NCI-H2029 (cell line): Measurements from ENCODE around the gene TMEM134.
"Not testable (repeated sequence)": the region's sequence is repeated elsewhere in the genome, so short reads cannot be mapped to it uniquely, and the experiment has no call there.

Source experiments
- DNase-seq: peaks from one replicate; lab custom pipeline; 2025; lab: John Stamatoyannopoulos, UW

Gene TMEM134

DNA sequence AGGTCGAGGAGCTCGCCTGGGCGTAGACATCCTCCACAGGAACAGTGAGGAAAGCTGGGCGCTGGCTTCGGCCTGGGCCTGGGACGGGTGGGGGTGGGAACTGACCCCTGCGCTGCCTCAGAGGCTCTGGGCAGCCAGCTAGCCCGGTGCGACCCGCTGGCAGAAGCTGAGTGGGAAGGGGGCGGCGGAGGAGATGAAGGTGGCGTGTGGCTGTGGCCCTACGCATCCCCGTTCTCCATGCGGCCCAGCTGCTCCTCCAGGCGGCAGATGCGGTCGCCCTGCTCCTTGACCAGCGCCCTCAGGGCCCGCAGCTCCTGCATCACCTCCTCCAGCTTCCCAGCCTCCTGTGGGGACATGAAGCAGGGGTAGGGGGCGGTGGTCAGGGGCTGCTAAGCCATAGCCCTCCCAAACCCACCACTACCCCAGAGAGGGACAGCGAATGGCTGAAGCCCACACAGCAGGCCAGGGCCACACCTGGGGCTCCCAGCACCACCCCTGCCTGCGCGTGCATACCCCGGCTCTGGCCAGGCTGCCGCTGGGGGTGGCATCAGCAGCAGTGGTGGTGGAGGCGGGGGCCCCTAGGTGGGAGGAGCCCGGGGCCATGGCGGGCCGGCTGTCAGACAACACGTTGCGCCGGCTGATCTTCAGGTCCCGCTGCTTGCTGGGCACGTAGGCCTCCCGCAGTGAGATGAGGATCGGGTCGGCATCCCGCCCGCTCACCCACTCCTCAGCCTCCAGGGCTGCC is 30.7 kb downstream of the TMEM134 start:
- no peak for DNase-seq

GRCh38 chr11:67437809-67438157 is 31.3 kb downstream of the TMEM134 start:
- DNase-seq, result no peak

DNA sequence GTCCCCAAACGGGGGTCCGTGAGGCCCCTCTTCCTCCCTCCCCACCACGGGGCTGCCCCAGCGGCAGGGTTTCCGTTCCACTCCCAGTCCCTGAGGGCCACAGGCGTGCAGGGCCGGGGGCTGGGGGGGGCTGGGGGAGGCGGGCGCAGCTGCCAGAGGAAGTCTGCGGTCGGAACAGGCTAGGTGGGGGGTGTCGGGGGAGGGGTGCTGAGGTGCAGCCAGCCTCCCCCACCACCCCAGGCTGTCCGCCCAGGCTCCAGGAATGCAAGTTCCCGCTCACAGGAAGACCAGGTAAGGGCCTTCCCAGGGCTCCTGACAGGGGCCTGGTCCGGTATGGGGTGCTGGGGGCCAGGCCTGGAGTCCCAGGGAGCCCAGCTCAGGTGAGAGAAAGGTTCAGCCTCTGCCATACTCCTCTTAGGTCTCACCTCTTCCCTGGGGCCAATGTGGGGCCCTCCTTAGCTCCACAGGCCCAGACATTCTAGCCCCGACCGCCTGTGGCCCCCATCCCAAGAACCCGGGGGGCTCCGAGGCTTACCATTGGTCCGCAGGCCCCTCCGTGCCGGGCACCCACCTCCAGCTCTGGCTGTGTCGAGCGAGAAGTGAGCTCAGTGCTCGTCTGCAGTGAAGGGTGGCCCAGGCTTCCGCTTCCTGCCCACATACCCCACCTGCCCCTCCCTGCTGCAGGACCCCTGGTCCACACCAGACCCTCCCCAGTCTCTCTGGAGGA is 31.8 kb downstream of the TMEM134 start, which contains the start of gene PTPRCAP:
Gene PTPRCAP (minus strand): TSS at position 601 of the 727 bp plus-strand sequence. CDS start 63 bp downstream, at position 538.
- DNase-seq, result no peak

GRCh38 chr11:67436459-67437081 is 32.5 kb downstream of the TMEM134 start:
- DNase-seq, result no peak

DNA sequence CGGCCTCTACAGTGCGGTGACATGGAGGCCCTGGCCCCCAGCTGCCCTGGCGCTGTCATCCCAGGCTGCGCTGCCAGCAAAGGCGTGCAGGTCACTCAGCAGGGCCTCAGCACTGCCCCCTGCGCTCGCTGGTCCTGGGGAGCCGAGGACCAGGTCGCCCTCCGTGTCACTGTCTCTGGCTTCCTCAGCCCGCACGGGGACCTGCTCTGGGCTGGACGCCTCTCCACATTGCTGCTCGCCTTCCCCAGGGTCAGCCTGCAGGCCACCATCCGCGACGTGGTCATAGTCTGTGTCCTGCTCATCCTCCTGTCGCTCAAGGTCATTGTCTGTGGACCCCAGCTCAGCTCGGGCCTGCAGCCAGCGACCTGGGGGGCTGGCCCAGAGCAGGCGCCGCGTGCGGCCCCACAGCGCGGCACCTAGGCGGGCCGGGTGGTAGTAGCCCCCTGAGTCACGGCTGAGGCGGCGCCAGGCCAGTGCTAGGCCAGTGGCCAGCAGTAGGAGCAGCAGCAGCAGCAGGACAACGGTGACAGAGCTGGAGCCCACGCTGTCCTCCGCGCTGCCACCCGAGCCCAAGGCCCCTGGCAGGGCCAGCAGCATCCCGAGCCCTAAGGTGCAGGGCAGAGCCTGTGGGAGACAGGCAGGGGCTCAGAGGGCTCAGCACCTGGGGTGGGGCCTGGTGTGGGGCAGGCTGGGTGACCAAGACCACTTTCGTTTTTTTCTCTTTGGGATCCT is 33.2 kb downstream of the TMEM134 start:
- DNase-seq, result no peak

DNA sequence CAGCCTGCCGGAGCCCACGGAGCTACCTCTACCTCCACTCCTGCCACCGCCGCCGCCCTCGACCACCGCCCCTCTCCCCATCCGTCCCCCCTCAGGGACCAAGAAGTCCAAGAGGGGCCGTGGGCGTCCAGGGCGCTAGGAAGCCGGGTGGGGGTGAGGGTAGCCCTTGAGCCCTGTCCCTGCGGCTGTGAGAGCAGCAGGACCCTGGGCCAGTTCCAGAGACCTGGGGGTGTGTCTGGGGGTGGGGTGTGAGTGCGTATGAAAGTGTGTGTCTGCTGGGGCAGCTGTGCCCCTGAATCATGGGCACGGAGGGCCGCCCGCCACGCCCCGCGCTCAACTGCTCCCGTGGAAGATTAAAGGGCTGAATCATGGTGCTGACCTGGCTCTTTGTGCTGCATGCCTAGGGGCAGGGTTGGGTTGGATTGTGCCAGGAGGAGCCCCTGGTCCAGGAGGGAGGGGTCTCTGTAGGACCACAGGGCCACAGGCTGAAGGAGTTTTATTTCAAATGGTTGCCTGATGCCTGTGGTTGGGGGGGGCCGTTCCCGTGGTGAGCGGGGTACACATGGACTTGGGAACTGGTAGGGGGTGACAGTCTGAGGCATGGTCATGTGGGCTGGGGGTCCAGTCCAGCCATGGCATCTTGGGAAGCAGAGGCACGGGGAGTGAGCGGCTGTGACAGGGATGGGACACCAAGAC is 33.9 kb downstream of the TMEM134 start:
- DNase-seq, result no peak

DNA sequence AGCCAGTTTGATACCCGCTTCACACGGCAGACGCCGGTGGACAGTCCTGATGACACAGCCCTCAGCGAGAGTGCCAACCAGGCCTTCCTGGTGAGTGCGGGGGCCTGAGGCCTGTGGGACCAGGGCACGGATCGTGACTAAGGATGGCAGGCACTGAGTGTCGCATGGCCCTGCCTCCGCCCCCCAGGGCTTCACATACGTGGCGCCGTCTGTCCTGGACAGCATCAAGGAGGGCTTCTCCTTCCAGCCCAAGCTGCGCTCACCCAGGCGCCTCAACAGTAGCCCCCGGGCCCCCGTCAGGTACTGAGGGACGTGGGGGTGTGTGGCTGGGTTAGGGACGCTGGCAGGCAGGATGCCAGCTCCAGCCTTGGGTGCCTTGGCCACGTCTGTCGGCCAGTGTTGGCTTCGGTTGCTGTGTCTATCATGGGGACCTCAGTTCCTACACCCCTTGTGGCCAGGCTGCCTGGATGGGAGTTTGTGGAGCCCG is 34.6 kb downstream of the TMEM134 start:
- no peak for DNase-seq

DNA sequence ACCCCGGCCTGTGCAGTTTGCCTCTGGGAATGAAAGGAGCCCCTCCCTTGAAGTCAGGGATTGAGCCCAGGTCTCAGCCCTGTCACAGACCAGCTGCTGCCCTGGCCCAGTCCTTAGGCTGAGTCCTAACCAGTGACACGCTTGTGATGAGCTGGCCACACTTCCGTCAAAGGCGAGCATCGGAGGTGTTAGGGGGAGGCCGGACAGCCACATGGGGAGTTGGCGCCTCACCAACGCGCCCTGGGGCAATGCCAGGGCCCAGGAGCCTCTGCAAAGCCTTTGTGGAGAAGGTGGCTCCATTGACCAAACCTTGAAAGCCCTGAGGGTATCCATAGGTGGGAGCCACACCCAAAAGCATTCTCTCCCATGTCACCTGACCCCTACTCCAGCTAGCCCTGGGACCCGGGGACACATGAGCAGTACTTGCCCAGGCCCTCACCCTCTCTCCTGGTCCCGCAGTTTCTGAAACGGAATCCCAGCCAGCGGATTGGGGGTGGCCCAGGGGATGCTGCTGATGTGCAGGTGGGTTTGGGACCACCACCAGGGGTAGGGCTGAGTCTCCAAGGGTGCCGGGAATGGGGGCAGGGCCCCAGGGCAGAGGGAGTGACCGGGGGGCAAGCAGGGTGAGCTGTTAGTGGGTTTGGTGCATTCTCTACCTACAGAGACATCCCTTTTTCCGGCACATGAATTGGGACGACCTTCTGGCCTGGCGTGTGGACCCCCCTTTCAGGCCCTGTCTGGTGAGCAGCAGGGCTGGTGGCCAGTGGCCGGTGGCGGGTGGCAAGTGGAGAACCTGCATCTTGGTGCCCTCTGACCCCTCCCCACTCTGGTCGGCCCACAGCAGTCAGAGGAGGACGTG is 35.3 kb downstream of the TMEM134 start:
- no peak for DNase-seq

- DNase-seq, result no peak
Measured at GRCh38 chr11:67432655-67433349, 36.2 kb downstream of the TMEM134 start.

GRCh38 chr11:67431346-67432249 is 37.5 kb downstream of the TMEM134 start:
- no peak for DNase-seq

DNA sequence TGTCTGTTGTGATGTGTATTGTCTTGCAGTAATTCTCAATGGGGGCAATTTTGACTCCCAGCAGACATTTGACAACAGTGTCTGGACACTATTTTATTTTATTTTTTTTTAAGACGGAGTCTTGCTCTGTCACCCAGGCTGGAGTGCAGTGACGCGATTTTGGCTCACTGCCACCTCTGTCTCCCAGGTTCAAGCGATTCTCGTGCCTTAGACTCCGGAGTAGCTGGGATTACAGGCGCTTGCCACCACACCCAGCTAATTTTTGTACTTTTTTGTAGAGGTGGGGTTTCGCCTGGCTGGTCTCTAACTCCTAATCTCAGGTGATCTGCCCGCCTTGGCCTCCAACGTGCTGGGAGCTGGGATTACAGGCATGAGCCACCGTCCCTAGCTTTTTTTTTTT is 39.3 kb downstream of the TMEM134 start:
- DNase-seq, result no peak

GRCh38 chr11:67429038-67429668 is 39.9 kb downstream of the TMEM134 start:
- DNase-seq, result no peak

GRCh38 chr11:67428052-67429001 is 40.7 kb downstream of the TMEM134 start, which contains the start of gene RPS6KB2:
RPS6KB2 (plus strand) TSS chr11:67428494; CDS start chr11:67428546, 52 bp downstream.
- peak; percentile 93 for DNase-seq

- DNase-seq, result not testable (repeated sequence)
Measured at GRCh38 chr11:67427364-67427859, 41.6 kb downstream of the TMEM134 start.

- DNase-seq, result no peak
Measured at GRCh38 chr11:67423891-67424613, 45.0 kb downstream of the TMEM134 start.

DNA sequence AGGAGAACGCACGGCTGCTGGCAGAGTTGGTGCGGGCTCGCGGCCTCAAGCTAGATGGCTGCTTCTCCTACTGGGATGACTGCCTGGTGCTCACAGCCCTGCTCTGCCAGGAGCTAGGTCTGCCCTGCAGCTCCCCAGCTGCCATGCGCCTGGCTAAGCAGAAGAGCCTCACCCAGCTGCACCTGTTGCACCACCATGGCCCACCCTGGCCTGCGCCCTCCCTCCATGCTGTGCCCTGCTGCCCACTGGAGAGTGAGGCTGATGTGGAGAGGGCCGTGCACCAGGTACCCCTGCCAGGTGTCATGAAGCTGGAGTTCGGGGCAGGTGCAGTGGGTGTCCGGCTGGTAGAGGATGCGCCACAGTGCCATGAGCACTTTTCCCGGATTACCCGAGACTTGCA is 45.6 kb downstream of the TMEM134 start:
- DNase-seq, result no peak
